Activated CD4-positive, alpha-beta T cell treated with anti-CD3 and anti-CD28 coated beads for 48 hours (primary cell): ENCODE results near the gene LRFN4.

Source experiments
- DNase-seq: peaks from one replicate; pipeline ENCODE4 v3.0.0-alpha.2; 2020

Gene LRFN4

DNA sequence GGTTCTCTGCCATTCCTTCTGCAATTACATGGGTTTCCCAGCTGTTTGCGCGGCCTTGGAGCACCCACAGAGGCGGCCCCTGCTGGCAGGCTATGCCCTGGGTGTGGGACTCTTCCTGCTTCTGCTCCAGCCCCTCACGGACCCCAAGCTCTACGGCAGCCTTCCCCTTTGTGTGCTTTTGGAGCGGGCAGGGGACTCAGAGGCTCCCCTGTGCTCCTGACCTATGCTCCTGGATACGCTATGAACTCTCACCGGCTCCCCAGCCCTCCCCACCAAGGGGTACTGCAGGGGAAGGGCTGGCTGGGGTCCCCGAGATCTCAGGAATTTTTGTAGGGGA lies 11.0 kb upstream of the LRFN4 start:
- DNase-seq = no peak

DNA sequence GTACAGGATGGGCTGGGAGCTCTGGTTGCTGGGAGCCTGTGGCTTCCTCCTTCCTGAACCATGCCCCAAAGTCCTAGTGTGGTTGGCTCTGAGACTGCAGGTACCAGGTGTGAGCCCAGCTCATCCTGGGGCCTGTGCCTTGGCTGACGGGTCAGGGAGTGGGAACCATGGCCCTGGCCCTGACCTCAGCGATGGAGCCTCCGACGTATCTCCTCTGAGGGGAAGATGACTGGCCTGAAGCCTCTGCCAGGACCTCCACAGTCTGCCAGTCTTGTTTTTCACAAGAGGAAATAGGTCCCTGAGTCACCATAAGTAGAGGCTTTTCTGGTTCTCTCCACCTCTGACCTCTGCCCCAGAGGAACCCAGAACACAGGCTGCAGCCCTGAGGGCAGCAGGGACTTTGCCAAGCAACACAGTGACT lies 10.2 kb upstream of the LRFN4 start:
- peak; percentile 1 for DNase-seq

DNA sequence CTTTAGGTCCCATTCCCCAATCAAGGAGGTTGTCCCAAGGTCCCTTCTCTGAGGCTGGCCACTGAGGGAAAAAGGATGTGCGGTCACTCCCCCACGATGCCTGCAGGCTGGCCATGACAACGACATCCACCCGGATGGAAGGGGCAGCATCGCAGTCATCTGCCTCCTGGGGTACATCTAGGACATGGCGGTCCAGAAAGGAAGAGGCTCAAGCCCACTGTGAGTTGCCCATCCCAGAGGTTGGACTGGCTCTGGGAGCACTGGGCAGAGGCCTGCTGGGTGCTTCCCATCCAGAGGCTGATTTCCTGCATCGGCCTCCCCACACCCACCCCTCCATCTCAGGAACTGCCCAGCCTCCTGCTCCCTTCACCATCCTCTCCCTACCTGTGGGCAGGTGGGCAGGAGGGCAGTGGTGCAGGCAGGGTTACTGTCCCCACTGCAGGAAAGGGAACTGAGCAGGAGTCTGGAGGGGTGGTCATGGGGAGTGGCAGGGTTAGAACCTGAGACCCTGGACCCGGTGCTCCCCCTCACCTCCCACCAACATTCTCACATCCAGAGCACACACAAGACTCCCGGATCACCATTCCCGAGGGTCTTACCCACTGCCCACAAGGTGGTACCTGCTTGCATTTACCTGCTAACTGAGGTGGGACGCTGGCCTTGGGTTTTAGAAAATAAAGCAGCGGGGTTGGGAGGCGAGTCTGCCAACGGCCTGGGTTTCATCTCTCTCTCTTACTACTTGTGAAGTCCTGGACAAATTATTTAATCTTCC lies 9.2 kb upstream of the LRFN4 start:
- peak; percentile 2 for DNase-seq

DNA sequence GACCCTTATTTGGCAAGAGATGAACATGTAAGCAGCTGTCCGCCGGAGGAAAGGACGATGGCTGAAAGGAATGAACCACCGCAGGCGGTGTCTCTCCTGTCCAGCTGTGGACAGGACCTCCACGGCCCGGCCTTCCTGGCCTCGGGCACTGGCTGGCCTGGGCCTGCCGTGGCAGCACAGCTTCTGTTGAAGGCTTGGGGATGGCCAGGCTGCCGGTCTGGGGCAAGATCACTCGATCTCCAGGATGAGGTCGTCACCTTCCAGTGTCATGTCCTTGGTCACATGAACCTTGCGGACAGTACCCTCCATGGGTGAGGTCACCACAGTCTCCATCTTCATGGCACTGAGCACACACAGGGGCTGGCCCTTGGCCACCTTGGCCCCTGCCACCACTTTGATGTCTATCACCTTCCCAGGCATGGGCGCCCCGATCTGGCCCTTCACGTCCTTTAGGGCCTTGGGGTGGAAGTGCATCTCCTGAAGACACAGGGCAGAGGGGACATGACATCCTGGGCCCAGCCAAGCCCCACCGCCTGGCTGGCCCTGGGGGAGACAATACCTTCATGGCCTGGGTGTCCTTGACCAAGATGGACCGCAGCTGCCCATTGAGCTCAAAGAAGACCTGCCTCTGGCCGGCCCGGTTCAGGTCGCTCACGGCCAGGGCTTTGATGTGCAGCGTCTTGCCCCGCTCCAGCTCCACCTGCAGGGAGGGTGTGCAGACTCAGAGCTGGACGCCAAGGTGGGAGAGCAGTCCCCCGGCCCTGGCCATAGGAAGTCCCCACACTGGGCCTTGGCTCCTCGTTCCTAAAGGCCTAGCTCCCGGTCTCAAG lies 8.0 kb upstream of the LRFN4 start:
- DNase-seq = peak; percentile 2

DNA sequence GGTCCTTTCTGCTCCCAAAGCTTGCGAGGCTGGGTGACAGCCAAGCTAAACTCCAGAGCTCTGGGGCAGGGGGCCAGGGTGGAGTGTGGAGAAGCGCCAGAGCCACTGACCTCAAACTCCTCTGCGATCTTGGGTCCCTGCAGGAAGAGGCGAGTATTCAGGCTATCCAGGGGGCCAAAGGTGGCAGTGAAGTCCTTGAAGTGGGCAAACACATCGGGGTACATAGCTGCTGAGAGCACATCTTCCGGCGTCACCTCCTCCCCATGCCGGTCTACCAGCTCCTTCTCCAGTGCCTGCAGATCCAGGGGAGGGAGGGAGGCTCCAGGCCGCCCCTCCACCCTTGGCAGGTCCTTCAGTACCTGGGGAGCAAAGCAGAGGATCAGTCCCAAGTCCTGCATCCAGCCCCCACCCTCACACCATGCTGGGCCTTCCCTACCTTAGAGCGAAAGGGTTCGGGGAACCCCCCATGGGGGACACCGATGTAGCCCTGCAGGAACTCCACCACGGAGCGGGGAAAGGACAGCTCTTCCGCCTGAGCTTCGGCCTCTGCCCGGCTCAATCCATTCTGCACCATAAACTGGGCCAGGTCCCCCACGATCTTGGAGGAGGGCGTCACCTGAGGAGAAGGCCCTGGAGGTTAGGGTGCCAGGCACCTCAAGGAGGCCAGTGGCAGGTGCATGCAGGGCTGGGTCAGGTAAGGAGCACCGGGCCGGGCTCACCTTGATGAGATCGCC lies 7.2 kb upstream of the LRFN4 start:
- DNase-seq = no peak

DNA sequence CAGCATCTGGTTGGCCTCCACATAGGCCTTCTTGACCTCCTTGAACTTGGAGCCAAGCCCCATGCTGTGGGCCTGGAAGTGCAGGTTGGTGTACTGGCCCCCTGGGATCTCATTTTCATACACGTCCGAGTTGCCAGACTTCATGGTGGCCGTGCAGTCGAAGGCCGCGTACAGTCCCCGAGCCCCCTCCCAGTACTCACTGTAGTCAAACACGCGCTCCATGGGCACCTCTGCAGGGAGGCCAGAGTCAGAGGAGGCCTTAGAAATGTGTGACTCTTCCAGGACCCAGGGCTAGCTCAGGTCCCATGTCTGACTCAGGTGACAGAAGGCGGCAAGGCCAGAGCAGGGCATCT lies 6.7 kb upstream of the LRFN4 start:
- no peak for DNase-seq

DNA sequence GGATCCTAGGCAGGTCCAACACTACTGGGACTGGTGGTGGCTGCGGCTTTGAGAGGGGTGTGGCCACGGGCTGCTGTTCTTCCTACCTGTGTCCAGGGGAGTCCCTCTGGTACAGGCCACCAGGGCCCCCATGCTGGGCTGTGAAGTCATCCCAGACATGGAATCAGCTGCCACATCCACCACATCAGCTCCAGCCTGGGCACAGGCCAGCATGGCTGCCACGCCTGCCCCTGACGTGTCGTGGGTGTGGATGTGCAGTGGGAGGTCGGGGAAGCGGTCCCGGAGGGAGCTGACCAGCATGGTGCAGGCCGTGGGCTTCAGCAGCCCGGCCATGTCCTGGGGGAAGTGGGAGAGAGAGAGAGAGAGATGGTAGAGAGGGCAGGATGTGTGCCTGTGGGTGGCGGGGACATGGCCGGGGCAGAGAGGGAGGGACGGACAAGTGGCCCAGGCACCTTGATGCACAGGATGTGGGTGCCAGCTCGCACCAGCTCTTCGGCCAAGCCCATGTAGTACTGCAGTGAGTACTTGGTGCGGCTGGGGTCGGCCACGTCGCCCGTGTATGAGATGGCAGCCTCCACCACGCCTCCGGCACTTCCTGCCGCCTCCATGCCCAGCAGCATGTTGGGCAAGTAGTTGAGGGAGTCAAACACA lies 6.2 kb upstream of the LRFN4 start:
- DNase-seq = no peak

DNA sequence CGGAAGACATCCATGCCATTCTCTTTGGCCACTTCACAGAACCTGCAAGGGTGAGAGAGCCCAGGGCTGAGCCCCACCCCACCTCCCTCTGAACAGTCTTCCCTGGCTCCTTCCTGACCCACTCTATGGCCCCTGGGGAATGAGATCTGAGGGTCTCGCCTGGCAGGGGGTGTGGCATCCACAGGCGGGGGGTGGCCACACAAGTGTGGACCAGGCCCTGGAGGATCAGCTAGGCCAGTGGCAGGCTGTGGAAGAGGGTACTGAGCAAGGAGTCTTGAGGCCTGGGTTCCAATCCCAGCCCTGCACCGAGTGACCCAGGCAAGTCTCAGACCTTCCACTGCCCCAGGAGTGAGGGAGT lies 5.6 kb upstream of the LRFN4 start:
- DNase-seq = no peak

DNA sequence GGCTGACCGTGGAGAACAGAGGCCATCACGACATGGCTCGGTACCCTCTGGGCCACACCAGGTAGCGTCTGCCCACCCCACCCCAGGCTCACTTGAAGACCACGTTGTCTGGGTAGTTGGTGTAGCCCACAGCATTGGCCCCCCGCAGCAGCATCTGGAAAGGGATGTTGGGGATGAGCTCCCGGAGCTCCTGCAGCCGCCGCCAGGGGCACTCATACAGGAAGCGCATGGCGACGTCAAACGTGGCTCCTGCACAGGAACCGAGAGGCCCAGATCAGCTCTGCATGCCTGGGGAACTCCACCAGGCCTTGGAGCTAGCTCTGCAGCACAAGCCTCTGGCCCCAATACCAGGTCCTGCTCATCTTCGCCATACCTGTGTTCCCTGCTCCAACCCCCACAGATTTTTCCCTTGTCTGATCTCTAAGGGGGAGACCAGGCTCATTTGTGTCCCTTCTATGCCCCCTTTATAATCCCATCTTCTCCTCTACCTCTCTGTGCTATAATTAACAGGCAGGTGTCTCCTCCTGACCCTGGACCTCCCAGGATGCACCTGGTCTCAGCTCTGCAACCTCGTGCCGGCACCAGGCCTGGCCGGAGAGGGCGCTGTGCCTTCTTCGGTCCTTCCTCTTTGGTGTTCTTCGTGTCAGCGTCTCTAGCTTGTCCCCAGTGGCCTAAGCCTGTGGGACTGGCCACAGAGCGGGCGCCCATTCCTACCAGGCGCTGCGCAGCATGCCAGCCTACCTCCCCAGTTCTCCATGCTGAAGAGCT lies 5.0 kb upstream of the LRFN4 start:
- peak; percentile 58 for DNase-seq

DNA sequence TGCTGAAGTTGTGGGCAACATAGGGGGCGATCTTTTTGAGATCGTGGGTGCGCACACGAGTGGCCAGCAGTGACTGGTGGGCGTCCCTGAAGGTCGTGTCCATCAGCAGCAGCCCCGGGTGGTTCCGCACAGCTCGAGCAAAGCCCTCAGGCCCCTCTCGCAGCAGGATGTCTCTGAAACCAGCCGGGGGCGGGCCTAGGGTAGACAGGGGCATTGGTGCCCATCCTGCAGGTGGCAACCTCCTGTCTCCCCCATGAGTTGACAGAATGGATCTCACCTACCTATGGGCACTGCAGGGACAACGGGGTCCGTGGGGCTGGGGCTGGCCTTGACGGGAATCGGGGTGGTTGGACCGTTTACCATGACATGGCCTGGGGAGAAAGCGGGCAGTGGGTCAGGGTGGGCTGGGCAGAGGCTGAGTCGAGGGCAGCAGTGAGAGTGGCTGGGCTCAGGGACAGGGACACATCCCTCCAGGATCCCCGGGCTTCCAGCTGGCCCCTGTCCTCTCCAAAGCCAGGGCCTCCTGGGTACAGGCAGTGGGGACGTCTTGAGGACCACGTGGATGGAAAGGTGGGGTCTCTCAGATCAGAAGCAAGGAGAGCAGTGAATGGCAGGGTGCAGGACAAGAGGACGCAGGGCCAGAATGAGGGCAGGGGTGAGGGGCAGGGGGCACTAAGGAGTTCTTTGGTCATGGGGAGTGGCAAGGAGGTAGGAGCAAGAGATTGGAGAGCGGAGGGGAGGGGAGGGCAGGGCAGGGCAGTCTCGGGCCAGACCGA lies 4.2 kb upstream of the LRFN4 start:
- DNase-seq = no peak

DNA sequence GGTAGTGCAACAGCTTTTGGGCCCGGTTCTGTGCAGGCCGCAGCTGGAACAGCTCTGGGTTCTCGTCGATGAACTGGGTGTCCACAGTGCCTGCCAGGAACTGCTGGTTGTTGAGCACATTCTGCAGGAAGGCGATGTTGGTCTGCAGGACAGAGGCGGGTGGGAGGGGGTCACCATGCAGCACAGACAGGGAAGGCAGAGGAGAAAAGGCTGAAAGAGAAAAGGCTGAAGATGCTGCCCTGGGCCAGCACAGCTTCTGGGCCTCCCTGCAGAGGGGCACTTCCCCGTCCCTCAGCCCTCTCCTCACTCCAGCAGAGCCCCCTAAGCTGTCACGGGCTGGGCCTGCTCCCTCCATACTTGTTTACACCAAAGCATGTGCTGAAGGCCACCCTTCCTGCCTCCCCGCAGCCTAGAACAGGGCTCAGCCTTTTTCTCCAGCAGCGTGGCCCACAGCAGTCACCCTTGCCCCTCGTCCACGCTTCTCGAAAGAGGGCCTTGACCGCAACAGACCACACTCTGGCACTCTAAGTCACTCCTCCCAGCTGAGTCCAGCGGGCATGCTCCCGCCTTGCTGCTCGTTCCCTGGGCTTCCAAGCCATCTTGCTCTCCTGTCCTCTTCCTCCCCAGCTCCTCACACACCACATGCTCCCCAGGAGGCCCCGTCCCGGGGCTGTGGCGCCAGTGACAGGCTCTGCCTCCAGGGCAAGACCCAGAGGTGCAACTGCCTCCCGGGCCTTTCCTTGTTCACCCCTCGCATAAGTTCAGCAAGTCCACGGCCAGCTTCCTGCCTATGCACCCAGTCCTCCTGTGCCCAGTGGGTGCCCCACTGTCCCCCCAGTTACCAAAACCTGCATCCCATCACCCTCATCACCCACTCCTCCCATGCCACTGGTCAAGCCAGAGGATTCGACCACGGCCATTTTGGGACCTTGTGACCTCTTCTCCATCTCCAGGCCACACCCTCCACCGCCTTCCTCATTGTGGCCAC lies 3.3 kb upstream of the LRFN4 start:
- DNase-seq = no peak

DNA sequence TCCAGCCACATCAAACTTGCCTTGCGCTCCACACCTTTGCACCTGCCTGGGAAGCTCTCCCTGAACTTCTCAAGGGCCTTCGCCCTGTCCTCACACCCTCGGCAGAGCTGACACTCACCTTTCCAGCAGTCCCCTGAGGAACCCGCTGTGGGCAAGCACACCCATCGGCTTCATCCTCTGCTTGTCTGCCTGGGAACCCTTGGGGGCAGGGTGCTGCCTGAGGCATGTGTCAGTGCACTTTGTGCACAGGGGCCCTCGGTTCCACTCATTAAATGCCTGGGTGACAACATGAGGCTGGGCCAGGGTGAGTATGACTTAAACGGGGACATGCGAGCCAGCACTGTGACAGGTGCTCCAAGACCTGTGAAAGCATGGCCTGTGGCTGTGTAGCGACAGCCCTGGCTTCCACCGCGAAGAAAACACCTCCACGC lies 2.6 kb upstream of the LRFN4 start:
- no peak for DNase-seq

DNA sequence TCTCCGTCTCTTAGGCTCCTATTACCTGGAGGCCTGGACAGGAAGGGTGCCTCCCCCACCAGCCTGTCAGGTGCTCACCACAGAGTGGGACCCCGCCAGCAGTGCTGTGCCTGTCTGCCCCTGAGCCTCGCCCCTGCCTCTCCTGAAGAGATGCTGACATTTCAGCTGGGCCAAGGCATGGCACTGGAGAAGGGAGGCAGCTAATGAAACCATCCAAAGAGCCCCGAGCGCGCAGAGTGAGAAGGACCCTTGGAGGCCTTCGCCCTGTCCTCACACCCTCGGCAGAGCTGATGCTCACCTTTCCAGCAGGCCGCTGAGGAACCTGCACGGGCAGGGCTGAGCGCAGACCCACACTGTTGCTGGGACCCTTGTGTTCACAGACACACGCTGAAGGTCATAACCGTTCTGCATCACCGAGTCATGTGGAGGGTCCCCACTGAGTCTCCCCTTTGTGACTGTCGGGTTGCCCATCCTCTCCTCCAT lies 2.1 kb upstream of the LRFN4 start:
- no peak for DNase-seq

DNA sequence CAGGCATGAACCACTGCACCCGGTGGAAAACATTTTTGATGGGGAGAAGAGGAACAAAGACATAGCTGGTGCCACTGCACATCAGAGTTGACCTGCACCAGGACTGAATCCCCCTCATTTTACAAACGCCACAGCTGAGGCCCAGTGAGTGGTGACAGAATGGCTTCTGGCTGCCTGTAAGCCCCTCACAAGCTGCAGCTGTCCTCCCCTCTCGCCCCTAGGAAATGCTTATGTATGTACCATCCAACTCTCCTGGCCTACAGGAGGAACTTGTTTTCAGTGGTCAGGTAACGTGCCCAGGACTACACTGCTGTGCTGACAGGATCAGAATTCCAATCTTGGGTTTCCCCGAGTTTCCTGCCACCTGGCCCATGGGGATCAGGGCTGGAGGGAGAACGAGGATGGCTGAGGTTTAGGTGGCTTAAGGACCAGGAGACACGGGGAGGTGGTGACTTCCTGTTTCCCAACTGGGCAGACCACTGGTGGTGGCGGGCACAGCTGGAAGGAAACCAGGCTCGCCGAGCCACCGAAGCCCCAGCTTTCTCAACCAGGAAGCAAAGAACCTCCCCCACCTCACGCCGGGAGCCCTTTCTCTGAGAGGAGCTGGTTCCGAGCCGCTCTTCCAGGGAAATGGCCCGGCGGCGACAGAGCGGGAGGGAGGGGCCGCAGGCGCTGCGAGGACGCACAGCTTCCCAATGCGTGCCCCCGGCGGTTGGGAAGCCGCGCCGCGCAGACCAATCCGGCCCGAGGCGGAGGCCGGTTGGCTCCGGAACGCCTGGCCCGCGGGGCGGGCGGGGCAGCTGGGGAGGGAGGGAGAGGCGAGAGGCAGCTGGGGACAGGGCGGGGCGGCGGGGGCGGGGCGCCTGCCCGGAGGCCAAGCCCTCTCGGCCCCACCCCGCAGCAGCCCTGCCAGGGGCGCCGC lies 1.0 kb upstream of the LRFN4 start:
- DNase-seq = peak; percentile 89

DNA sequence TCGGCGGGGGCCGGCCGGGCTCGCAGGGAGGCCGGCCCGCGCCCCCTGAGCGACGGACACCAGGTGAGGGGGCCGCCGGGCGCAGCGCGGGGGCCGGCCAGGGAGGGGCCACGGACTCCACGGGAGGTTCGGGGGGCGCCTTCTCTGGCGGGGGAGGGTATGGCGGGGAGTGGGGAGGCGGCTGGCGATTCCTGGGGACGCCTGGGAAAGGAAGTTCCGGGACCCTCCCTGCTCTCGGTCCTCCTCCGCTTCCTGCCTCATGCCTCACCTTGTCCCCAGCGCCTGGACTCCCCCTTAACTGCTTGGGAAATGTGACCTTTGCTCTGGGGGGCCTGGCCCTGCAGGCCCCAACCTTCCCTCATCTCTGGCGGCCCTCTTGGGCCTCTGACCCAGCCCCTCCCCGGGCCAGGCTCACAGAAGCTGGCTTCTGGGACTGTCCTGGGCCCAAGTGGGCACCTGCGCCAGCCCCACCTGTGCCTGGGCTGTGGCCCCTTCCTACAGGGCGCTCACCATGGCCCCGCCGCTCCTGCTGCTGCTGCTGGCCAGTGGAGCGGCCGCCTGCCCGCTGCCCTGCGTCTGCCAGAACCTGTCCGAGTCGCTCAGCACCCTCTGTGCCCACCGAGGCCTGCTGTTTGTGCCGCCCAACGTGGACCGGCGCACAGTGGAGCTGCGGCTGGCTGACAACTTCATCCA lies 516 bp downstream of the LRFN4 start:
- no peak for DNase-seq

DNA sequence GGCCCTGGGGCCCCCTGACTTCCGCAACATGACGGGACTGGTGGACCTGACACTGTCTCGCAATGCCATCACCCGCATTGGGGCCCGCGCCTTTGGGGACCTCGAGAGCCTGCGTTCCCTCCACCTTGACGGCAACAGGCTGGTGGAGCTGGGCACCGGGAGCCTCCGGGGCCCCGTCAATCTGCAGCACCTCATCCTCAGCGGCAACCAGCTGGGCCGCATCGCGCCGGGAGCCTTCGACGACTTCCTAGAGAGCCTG lies 992 bp downstream of the LRFN4 start:
- no peak for DNase-seq

DNA sequence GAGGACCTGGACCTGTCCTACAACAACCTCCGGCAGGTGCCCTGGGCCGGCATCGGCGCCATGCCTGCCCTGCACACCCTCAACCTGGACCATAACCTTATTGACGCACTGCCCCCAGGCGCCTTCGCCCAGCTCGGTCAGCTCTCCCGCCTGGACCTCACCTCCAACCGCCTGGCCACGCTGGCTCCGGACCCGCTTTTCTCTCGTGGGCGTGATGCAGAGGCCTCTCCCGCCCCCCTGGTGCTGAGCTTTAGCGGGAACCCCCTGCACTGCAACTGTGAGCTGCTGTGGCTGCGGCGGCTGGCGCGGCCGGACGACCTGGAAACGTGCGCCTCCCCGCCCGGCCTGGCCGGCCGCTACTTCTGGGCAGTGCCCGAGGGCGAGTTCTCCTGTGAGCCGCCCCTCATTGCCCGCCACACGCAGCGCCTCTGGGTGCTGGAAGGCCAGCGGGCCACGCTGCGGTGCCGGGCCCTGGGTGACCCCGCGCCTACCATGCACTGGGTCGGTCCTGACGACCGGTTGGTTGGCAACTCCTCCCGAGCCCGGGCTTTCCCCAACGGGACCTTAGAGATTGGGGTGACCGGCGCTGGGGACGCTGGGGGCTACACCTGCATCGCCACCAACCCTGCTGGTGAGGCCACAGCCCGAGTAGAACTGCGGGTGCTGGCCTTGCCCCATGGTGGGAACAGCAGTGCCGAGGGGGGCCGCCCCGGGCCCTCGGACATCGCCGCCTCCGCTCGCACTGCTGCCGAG lies 1.5 kb downstream of the LRFN4 start:
- DNase-seq = no peak
